ENCODE data around the gene FDX2. TPM values are rescaled to one million over a fixed set of nuclear protein-coding genes. Genes with fewer than 3 reads are reported as not detected.

The FDX2 gene
- total RNA-seq, 1 experiment from 2014 or later, result 30.3 TPM

DNA sequence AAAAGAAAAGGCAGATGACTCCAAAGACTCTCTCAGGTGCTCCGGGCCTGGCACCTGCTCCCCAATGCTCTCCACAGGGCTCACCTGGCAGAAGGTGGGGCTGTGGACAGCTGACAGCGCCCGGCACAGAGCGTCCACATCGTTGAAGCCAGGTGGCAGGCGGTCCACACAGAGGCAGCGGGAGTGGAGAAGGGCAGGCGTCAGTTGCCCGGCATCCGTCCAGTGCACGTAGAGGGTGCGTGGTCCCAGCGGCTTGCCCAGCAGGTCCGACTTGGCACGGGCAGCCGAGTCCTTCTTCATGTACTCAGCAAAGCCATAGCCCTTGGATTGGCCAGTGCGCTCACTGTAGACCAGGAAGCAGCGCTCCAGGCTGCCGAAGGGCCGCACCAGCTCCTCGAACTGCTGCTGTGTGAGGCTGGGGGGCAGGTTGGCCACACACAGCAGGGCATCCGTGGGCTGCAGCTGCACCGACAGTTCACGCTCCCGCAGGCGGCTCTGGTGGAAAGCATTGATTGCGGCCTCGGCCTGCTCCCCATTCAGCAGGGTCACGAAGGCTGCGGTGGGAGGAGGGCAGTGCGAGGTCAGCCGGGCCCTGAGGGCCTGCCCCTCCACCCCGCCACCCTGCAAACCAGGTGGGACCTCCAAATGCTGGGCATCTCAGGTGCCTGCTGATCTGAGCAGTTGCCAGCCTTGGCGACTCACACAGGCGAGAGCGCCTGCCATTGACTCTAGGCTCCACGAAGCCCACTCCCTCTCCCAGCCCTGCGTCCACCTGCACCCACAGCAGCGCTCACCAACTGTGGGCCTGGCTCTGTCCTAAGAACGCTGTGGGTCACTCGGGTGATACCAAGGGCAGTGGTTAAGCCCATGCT lies 13.0 kb upstream of the FDX2 start:
- TF ChIP-seq, protein P1, sequence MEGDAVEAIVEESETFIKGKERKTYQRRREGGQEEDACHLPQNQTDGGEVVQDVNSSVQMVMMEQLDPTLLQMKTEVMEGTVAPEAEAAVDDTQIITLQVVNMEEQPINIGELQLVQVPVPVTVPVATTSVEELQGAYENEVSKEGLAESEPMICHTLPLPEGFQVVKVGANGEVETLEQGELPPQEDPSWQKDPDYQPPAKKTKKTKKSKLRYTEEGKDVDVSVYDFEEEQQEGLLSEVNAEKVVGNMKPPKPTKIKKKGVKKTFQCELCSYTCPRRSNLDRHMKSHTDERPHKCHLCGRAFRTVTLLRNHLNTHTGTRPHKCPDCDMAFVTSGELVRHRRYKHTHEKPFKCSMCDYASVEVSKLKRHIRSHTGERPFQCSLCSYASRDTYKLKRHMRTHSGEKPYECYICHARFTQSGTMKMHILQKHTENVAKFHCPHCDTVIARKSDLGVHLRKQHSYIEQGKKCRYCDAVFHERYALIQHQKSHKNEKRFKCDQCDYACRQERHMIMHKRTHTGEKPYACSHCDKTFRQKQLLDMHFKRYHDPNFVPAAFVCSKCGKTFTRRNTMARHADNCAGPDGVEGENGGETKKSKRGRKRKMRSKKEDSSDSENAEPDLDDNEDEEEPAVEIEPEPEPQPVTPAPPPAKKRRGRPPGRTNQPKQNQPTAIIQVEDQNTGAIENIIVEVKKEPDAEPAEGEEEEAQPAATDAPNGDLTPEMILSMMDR (IDR thresholded peaks at IDR 0.05; ENCODE audit: unreplicated experiment), result no peak
- ChIA-PET CTCF (no interaction called here), POLR2A (no interaction called here)
- no peaks in the 10 kb centered on the region for H3K27me3 Mint-ChIP-seq (ENCODE audit: insufficient read depth, unreplicated experiment)
- H3K4me1 Mint-ChIP-seq (ENCODE audit: insufficient read depth, unreplicated experiment), result no peaks in the 10 kb centered on the region
- H3K9me3 Mint-ChIP-seq (ENCODE audit: unreplicated experiment), result no peaks in the 10 kb centered on the region
- no peak for DNase-seq (ENCODE audit: unreplicated experiment)
- BruUV-seq (replicated peaks), result no TSS peak
- H3K36me3 Mint-ChIP-seq (ENCODE audit: insufficient read depth, unreplicated experiment), result peaks cover 58% of the 10 kb centered on the region
- H3K27ac Mint-ChIP-seq (ENCODE audit: low read depth, unreplicated experiment), result no peak overlapping the region
- no peak overlapping the region for H3K4me3 Mint-ChIP-seq (ENCODE audit: unreplicated experiment)
- intact Hi-C loops (cut with micrococcal nuclease), result no loop called here

- Mint-ChIP-seq H3K9me3 (ENCODE audit: unreplicated experiment) (no peaks in the 10 kb centered on the region), H3K4me1 (ENCODE audit: insufficient read depth, unreplicated experiment) (no peaks in the 10 kb centered on the region), H3K27ac (ENCODE audit: low read depth, unreplicated experiment) (no peak overlapping the region), H3K27me3 (ENCODE audit: insufficient read depth, unreplicated experiment) (no peaks in the 10 kb centered on the region), H3K4me3 (ENCODE audit: unreplicated experiment) (no peak overlapping the region), H3K36me3 (ENCODE audit: insufficient read depth, unreplicated experiment) (peaks cover 61% of the 10 kb centered on the region)
- ChIA-PET CTCF (interaction anchor here (1.0 kb wide), 1 partner anchor 58 kb away, joined by 4 read pairs; no protein-coding TSS in a partner anchor), POLR2A (interaction anchor here (0.5 kb wide), 1 partner anchor 53 kb away, joined by 3 read pairs; no protein-coding TSS in a partner anchor)
- intact Hi-C loops (cut with micrococcal nuclease), result no loop called here
- no peak for DNase-seq (ENCODE audit: unreplicated experiment)
- TF ChIP-seq, protein P1 (IDR thresholded peaks at IDR 0.05; ENCODE audit: unreplicated experiment), result no peak
- no TSS peak for BruUV-seq (replicated peaks)
Measured at GRCh38 chr19:10327793-10328192, 12.0 kb upstream of the FDX2 start.

DNA sequence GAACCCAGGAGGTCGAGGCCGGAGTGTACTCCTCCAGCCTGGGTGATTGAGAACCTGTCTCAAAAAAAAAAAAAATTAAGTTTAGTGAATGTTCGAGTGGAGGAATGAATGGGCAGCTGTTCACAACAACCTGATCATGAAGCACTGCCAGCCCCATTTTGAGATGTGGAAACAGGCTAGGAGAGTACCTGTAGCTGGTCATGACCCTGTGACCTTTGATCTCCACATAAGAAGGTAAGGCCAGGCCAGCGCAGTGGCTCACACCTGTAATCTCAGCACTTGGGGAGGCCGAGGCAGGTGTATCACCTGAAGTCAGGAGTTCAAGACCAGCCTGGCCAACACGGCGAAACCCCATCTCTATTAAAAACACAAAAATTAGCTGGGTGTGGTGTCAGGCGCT lies 9.9 kb upstream of the FDX2 start:
- TF ChIP-seq, protein P1 (IDR thresholded peaks at IDR 0.05; ENCODE audit: unreplicated experiment), result no peak
- BruUV-seq (replicated peaks), result no TSS peak
- H3K27me3 Mint-ChIP-seq (ENCODE audit: insufficient read depth, unreplicated experiment), result no peaks in the 10 kb centered on the region
- no peak overlapping the region for H3K4me3 Mint-ChIP-seq (ENCODE audit: unreplicated experiment)
- intact Hi-C loops (cut with micrococcal nuclease), result no loop called here
- DNase-seq (ENCODE audit: unreplicated experiment), result no peak
- POLR2A ChIA-PET, result interaction anchor here (1.3 kb wide), 1 partner anchor 8 kb away, joined by 4 read pairs; the partner anchor contains the start of gene RAVER1
- H3K4me1 Mint-ChIP-seq (ENCODE audit: insufficient read depth, unreplicated experiment), result no peaks in the 10 kb centered on the region
- CTCF ChIA-PET, result interaction anchor here (0.5 to 0.6 kb wide), 3 partner anchors 46 to 300 kb away, joined by 3 to 4 read pairs (median 4); partner anchors contain the start of gene SLC44A2
- H3K9me3 Mint-ChIP-seq (ENCODE audit: unreplicated experiment), result no peaks in the 10 kb centered on the region
- peaks cover 75% of the 10 kb centered on the region for H3K36me3 Mint-ChIP-seq (ENCODE audit: insufficient read depth, unreplicated experiment)
- H3K27ac Mint-ChIP-seq (ENCODE audit: low read depth, unreplicated experiment), result no peak overlapping the region

GRCh38 chr19:10321874-10322835 lies 6.3 kb upstream of the FDX2 start:
- Mint-ChIP-seq H3K4me1 (ENCODE audit: insufficient read depth, unreplicated experiment) (no peaks in the 10 kb centered on the region), H3K27ac (ENCODE audit: low read depth, unreplicated experiment) (no peak overlapping the region), H3K9me3 (ENCODE audit: unreplicated experiment) (no peaks in the 10 kb centered on the region), H3K4me3 (ENCODE audit: unreplicated experiment) (no peak overlapping the region), H3K27me3 (ENCODE audit: insufficient read depth, unreplicated experiment) (no peaks in the 10 kb centered on the region), H3K36me3 (ENCODE audit: insufficient read depth, unreplicated experiment) (peaks cover 68% of the 10 kb centered on the region)
- ChIA-PET CTCF (no interaction called here), POLR2A (no interaction called here)
- intact Hi-C loops (cut with micrococcal nuclease), result no loop called here
- BruUV-seq (replicated peaks), result no TSS peak
- TF ChIP-seq, protein P1 (IDR thresholded peaks at IDR 0.05; ENCODE audit: unreplicated experiment), result no peak
- no peak for DNase-seq (ENCODE audit: unreplicated experiment)

Data from MCF 10A (cell line).